GM21423 (cell line): Measurements from ENCODE around the gene CRPPA.
"Not testable (repeated sequence)": the region's sequence is repeated elsewhere in the genome, so short reads cannot be mapped to it uniquely, and the experiment has no call there.

ENCODE experiments used
- ATAC-seq: cut with Tn5 transposase; IDR thresholded peaks from one replicate; pipeline ENCODE4 v1.9.1; 2021; ENCODE audit warnings: mild to moderate bottlenecking, moderate library complexity; ENCODE audit not compliant: unreplicated experiment

CRPPA gene

GRCh38 chr7:16421333-16422102 is at the start of gene CRPPA:
TSS of gene CRPPA (minus strand) at chr7:16421538. CDS start at chr7:16421322, 216 bp downstream.
- peak; percentile 34 for ATAC-seq

GRCh38 chr7:16465469-16466361 is 44.4 kb upstream of the CRPPA start, which contains the start of gene SOSTDC1:
TSS of gene SOSTDC1 (minus strand) at chr7:16465738. CDS start at chr7:16465668, 70 bp downstream.
- ATAC-seq = no peak

- ATAC-seq = no peak
These were observed 42.8 kb upstream of the CRPPA start for GRCh38 chr7:16463949-16464715.

GRCh38 chr7:16463520-16463919 is 42.2 kb upstream of the CRPPA start:
- no peak for ATAC-seq

- ATAC-seq = no peak
These were observed 41.1 kb upstream of the CRPPA start for GRCh38 chr7:16462431-16462889.

GRCh38 chr7:16460789-16461493 is 39.6 kb upstream of the CRPPA start:
- no peak for ATAC-seq

- ATAC-seq = not testable (repeated sequence)
These were observed 35.0 kb upstream of the CRPPA start for GRCh38 chr7:16456303-16456702.

- no peak for ATAC-seq
These were observed 34.3 kb upstream of the CRPPA start for GRCh38 chr7:16455591-16455990.

GRCh38 chr7:16450366-16450765 is 29.0 kb upstream of the CRPPA start:
- ATAC-seq = no peak

- no peak for ATAC-seq
These were observed 26.5 kb upstream of the CRPPA start for GRCh38 chr7:16447876-16448275.

GRCh38 chr7:16446508-16446907 is 25.2 kb upstream of the CRPPA start:
- no peak for ATAC-seq

GRCh38 chr7:16443871-16444270 is 22.5 kb upstream of the CRPPA start:
- not testable (repeated sequence) for ATAC-seq

- no peak for ATAC-seq
These were observed 17.6 kb upstream of the CRPPA start for GRCh38 chr7:16438988-16439387.

- no peak for ATAC-seq
These were observed 15.0 kb upstream of the CRPPA start for GRCh38 chr7:16436306-16436705.

GRCh38 chr7:16433568-16434122 is 12.3 kb upstream of the CRPPA start:
- ATAC-seq = no peak

GRCh38 chr7:16432425-16432731 is 11.0 kb upstream of the CRPPA start:
- no peak for ATAC-seq

GRCh38 chr7:16431646-16432424 is 10.5 kb upstream of the CRPPA start:
- peak; percentile 61 for ATAC-seq

- no peak for ATAC-seq
These were observed 8.8 kb upstream of the CRPPA start for GRCh38 chr7:16430133-16430532.

- no peak for ATAC-seq
These were observed 7.3 kb upstream of the CRPPA start for GRCh38 chr7:16428672-16429071.
